Amniotic stem cell (primary cell): ENCODE data around the gene HOTAIR.

Experiments
- DNase-seq: peaks from one replicate; lab custom pipeline; 2025; lab: John Stamatoyannopoulos, UW

The HOTAIR gene

GRCh38 chr12:53975479-53976152 is 862 bp upstream of the HOTAIR start:
- no peak for DNase-seq

- no peak for DNase-seq
Observed at GRCh38 chr12:53975064-53975471, 314 bp upstream of the HOTAIR start.

DNA sequence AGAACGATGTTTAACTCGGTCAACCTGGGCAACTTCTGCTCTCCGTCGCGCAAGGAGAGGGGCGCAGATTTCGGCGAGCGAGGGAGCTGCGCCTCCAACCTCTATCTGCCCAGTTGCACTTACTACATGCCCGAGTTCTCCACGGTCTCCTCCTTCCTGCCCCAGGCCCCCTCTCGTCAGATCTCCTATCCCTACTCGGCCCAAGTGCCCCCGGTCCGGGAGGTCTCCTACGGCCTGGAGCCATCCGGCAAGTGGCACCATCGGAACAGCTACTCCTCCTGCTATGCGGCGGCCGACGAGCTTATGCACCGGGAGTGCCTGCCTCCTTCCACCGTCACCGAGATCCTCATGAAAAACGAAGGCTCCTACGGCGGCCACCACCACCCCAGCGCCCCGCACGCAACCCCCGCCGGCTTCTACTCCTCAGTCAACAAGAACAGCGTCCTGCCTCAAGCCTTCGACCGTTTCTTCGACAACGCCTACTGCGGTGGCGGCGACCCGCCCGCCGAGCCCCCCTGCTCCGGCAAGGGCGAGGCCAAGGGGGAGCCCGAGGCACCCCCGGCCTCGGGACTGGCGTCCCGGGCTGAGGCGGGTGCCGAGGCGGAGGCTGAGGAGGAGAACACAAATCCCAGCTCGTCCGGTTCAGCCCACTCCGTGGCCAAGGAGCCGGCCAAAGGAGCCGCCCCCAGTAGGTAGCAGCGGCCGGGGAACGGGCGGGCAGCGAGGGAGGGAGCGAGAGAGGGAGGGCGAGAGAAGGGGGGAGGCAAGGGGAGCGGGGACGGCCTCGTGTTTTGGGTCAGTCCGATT is 1.3 kb downstream of the HOTAIR start:
- DNase-seq = no peak

DNA sequence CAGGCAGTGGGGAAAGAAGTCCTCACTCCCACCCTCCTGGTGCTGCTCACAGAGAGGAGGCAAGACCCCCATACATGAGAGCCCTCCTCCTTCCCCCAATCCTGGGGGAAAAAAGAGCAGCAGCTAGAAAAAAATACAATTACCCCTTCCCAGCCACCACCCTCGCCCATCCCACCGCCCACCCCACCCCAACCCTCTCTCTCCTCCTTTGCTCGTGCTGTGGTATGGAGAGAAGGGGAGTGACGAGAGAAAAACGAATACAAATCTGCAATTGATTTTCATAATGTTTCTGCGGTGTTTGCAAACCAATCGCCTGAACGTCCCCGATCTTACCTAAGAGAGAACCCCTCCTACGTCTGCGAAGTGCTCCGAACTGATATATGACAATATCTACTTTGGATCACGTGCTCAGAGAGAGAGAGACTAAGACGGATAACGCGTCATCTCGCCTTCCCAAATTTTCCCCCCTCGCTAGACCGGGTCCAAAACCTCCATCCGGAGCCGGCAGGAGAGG is 2.0 kb downstream of the HOTAIR start, which contains the start of gene HOXC11:
Gene HOXC11, plus strand, starts transcription at position 405 of the 514 bp plus-strand sequence. CDS start 116 bp downstream, outside the sequence.
- DNase-seq = no peak

DNA sequence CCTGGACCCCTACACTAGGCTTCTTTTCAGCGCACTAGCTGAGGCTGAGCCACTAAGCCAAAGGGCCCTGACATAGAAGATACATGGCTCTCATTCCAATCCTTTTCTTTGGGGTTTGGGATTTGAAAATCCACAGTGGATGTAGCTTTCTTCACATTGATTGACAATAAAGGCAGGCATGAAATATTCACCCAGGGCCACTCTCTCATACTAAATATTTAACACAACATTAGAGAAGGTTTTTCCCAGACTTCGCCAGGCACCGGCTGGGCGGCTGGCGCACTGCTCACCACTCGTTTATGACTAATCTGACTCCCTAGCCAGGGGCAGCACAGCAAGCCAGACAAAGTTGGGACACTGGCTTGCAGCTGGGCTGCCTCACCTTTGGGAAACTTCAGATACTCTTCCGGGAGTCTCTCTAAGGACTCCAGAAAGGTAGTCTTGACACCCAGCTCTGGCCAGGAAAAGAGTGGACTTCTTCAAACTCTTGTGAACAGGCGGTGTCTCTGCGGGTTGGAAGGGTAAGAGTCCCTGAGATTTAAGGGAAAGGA is 2.5 kb downstream of the HOTAIR start:
- DNase-seq = no peak

- no peak for DNase-seq
Observed at GRCh38 chr12:53971686-53972085, 3.1 kb downstream of the HOTAIR start.

- no peak for DNase-seq
Observed at GRCh38 chr12:53971129-53971528, 3.6 kb downstream of the HOTAIR start.

DNA sequence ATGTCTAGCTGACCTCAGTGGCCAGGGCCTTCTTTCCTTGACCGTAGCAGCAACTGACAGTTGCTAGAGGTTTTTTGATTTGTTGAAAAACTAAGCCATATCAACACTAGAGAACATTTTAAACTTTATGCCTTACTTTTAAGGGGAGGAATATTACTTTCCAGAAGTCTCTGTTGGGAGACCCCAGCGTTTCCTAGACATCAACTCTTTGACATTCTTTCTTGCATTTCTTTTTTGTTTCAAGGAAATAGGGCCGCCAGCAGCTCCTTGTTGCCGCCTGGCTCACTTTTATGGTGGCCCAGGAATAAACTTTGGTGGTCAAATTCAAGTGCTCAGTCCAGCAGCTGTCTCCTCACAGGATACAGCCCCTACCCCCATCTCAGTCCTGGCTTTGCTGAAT is 4.3 kb downstream of the HOTAIR start:
- no peak for DNase-seq

DNA sequence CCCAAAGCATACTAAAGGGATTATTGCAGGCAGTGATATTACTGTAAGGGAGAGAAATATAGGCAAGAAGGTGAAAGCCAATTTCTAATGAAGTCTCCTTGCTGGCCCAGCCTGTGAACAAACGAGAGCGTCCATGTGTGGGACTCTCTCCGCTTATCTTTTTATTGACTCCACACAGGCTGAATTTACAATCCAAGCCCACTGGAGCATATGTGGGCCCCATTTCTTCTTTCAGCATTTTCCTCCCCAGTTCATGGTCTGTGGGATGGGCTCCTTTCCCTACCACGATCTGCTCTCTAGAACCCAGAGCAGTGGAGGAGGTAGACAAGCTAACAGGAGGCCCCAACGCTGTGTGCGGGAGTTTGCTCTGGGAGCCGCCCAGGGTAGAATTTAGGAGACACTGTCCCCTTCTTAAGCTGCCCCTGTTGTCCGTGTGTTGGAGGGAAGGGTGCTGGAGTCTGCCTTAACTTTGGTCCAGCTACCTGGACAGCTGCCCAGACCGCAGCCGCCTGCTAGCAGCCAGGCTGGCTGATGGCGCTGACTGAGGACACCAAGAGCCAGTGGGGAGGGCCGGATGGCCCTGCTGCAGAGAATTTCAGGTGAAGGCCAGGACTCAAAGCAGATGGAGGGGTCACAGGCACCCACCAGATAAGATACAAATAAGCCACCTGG is 5.0 kb downstream of the HOTAIR start:
- DNase-seq = no peak

DNA sequence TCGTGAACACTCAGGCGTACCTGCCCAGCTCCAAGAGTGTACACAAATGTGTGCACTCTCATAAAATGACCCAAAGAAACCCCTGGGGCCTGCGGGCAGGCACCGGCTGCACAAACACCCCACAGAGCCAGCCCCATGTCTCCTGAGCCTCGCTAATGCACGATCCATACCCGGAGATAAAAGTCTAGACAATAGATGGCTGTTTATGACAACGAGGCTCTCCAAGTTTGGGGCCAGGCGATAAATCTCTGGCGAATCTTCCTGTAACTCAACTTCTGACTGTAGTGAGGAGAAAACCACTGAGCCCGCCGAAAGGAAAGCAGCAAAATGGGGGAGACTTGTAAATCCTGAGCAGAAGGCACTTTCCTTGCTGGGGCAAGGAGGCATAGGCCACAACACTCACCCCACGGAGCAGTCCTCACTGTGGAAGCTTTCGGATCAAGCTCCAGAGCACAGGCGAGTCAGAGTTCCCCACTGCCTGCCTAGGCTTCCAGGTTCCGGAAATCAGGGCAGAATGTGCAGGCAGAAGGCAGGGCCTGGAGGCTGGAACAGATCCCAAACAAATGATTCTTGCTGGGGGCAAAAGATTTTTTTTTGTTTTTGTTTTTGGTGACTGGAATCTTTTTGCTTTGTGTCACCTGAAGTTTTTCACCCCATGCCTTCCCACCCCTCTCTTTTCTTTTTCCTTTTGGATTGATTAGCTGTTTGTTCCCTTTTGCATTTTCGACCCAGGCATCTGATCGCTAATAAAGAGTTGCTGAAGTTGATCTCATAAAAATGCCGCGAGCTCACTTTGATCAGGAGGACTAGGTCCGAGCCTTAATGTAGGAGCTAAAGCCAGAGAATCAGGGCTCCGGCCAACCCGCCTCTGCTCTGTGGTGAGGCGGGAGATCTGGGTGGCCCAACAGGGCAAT is 6.3 kb downstream of the HOTAIR start:
- DNase-seq = no peak

DNA sequence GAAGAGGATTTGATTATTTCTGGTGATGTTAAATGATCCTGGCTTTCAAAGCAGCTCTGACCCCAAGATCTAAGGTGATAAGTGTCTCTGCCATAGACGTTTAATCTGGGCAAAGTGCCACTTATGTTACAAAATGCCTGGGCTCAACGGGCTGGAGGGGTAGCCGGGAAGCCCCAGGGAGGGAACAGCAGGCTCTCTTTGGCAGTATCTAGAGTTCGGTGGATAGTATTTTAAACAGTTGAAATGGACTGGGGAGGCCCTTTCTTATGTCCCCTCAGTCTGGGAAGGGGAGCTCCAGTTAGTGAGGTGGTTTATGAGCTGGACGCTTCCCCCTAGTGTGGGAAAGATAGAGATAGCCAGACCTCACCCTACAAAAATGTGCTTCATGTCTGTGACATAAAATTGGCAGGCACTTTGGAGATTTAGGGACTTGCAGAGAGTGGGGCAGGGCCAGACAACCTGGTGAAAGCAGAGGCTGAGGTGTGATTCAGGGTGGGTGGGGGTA is 7.3 kb downstream of the HOTAIR start:
- DNase-seq = no peak

DNA sequence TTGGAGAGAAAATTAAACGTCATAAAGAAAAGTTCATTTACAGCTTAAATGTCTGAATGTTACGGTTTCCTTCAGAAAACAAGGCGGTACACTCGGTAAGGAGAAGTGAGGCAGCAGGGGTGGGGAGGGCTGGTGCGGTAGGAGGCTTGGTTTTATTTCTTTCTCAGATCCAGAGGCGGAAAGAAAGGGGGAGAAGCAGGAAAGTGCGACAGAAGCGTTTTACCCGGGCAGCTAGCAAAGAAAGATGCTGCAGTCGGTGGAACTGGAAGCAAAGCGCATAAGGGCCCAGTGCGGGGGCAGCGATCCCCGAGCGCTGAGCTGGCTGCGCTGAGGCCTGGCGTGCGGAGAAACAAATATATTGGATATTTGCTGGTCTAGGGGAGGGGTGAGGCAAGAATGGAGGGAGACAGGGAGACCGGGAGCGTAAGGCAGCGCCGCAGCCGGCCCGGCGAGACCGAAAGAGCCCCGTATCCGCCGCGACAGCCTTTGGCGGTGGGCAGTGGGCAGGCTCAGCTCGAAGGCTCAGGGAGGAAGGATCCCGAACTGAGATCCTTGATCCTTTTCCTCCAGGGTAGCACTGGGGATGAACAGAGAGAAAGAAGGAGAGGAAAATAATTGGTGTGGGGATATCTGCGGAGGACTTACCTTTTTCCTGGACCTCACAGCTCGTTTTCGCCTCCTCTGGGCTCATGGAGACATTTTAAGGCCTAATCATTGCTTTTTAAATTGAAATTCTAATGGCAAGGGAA is 8.2 kb downstream of the HOTAIR start:
- DNase-seq = no peak

DNA sequence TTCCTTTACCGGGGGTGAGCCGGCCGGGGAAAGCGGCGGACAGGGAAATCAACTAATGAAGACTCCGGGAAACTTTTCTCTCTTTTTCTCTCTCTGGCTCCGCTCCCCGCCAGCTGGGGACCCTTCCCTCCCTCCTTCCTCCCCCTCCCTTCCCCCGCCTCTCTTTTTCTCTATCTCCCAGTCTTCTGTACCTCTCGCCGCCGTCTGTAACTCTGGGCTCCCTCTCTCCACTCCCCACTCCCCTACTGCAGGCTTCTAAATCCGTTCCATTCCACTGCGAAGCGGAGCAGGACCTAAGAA is 8.7 kb downstream of the HOTAIR start:
- no peak for DNase-seq

DNA sequence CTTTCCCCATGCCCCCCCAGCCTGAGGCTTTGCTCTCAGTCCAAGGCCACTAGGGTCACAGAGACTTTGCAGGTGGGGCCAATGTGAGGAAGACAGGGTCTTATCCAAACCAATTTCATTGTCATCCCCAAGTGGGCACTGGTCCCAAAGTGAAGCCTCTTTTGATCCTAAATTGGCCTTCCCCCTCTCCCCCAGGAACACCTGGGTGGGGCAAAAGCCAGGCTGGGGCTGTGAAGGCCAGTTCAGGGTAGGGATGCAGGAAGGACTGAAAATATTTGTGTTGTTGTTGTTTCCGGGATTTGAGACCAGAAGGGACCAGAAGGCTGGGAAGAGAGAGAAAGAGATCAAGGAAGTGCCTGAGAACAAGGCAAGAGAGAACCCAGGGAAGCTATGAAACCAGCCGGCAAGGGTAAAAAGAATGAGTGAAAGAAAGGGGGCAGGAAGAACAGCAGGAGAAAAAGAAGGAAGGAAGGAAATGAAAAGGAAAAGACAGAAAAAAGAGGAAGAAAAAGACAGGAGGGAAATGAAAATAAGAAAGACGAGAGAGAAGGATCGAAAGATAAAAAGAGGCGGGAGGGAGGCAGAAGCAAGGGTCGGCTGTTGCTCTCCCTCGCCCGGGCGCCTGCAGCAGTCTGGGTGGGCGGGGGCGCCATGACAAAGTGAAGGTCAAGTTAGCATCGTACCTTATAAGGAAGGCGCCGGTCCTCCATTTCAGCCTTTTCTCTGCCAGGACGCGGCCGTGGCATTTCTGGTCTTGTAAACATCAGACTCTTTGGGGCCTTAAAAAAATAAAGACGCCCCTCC is 9.3 kb downstream of the HOTAIR start:
- no peak for DNase-seq

DNA sequence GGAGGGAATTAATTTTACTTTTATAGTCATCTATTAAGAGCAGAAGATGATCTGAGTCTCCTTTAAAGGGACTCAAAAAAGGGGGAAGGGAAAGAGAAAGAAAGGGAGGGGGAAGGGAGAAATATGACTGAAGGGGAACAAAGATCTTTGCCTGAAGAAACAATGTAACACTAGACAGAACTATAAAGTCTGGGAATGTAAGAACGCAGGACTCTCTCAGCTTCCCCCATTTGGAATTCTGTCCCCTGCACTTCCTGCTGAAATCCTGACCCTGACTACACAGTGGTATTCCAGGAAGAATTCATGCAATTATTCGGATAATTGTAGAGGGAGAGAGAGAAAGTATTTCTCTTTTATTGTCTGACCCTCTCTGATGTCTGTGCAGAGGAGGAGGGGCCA is 10.4 kb downstream of the HOTAIR start:
- DNase-seq = no peak

GRCh38 chr12:53963434-53964314 is 11.1 kb downstream of the HOTAIR start:
- DNase-seq = no peak

GRCh38 chr12:53963005-53963404 is 11.7 kb downstream of the HOTAIR start:
- DNase-seq = no peak

GRCh38 chr12:53961025-53961761 is 13.6 kb downstream of the HOTAIR start:
- no peak for DNase-seq
